ENCODE measurements around the gene RPS15.
"Not testable (repeated sequence)": the region's sequence is repeated elsewhere in the genome, so short reads cannot be mapped to it uniquely, and the experiment has no call there.

RPS15 gene

DNA sequence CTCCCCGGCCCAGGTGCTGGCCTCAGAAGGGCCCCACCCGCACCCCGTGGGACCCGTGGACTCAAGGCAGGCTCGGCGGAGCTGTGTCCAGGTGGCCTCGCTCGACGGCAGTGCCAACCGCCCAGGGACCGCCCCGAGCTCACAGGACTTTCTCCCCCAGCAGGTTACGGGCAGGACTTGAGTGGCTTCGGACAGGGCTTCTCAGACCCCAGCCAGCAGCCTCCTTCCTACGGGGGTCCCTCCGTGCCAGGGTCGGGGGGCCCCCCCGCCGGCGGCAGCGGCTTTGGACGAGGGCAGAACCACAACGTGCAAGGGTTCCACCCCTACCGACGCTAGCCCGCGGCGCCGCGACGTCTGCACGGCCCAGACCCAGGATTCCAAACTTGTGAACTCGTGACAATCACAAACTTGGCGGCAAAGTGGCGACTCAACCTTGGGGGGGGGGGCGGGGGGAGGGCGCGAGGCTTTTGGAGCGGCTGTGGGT is 3.6 kb upstream of the RPS15 start:
- no peak for DNase-seq (ENCODE audit: low read depth in 2 of 2)

DNA sequence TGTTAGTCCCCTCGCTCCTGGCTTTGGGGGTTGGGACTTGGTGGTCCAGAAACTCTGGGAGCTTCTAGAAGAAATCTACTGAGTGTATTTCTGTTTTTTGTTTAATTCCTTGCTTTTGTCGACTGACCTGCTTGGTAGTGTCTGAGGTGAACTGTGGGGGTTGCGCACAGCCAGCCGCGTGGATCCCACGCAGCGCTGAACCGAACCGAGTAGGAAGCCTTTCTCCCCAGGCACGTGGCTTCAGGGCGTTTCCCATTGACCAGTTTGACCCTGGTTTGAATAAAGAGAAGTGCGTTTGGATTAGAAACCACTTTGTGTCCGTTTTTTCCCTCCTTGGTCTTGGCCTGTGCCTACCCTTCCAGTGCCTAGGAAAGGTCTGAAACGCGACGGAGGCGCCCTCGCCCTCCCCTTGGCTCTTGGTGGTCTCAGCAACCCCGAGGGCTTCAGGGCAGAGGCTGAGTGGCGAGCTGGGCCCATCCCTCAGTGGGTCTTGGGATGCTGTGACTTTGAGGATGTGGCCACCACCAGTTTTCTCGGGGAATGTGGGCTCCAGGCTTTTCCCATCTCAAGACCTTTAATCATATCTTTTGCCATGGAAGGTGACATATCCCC is 2.7 kb upstream of the RPS15 start:
- no peak for DNase-seq (ENCODE audit: low read depth in 2 of 2)

DNA sequence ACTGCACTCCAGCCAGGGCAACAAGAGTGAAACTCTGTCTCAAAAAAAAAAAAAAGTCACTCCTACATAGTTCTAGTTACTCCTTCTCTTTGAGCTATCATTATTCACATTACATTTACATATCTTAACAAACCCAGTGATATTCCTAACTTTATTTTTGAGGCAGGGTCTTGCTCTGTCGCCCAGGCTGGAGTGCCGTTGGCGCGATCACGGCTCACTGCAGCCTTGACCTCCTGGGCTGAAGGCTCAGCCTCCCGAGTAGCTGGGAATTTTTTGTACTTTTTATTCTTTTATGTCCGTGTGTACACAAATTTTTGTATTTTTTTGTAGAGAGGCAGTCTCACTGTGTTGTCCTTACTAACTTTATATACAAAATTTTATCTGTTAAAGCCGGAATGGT is 587 bp upstream of the RPS15 start:
- no peak for DNase-seq (ENCODE audit: low read depth in 2 of 2)

DNA sequence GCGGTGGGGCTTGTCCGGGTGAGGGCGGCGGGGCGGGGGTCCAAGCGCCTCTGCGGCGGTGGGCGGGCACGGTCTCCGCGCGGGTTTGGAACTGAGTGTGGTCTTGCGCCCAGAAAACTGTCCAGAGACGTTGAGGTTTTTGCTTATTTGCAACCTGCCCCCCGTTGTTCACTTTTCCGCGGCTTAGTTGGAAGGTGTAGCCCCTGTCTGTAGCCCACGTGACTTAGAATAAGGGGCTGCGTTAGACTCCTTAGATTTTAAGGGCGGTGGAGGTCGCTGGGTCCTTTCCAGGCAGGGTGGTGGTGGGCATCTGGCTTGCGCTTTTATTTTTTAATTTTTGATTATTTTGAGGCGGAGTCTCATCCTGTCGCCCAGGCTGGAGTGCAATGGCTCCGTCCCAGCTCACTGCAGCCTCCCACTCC is 748 bp downstream of the RPS15 start:
- DNase-seq (ENCODE audit: low read depth in 2 of 2): no peak

DNA sequence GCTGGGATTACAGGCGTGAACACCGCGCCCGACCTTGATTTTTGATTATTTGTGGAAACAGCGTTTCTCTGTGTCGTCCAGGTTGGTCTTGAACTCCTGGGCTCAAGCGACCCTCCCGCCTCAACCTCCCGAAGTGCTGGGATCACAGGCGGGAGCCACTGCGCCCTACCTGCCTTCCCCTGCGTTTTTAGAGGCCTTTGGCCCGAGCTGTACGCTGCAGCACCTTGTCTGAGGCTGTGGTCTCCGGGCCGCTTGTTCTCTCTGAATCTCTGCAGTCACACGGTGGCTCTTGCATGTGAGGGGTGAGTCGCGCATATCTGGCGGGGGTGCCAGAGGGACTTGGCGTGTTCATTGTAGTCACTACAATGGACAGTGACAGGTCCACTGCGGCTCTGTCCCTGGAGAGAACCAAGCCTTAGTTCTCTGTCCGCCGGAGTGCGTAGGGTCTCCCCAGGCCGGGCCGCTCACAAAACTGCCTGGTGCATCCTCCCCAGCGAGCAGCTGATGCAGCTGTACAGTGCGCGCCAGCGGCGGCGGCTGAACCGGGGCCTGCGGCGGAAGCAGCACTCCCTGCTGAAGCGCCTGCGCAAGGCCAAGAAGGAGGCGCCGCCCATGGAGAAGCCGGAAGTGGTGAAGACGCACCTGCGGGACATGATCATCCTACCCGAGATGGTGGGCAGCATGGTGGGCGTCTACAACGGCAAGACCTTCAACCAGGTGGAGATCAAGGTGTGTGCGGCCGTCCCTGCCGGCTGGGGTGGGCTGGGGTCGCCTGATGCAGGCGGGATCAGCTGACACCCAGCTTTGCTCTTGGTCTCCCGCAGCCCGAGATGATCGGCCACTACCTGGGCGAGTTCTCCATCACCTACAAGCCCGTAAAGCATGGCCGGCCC is 1.6 kb downstream of the RPS15 start:
- not testable (repeated sequence) for DNase-seq (ENCODE audit: low read depth in 2 of 2)

DNA sequence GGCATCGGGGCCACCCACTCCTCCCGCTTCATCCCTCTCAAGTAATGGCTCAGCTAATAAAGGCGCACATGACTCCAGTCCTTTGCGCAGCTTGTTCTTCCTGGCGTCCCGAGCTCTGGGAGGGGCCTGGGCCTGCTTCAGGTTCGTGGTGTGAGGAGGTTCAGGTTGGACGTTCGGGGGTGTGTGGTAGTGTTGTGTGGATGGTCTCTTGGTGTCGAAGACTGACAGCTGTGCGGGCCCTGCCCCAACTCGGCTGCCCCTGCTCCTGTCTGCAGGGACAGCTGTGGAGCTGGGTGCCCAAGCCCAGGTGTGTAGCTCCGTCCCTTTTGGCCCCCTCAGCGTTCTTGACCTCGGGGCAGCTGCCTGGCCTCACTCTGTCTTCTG is 2.2 kb downstream of the RPS15 start:
- DNase-seq (ENCODE audit: low read depth in 2 of 2): no peak

DNA sequence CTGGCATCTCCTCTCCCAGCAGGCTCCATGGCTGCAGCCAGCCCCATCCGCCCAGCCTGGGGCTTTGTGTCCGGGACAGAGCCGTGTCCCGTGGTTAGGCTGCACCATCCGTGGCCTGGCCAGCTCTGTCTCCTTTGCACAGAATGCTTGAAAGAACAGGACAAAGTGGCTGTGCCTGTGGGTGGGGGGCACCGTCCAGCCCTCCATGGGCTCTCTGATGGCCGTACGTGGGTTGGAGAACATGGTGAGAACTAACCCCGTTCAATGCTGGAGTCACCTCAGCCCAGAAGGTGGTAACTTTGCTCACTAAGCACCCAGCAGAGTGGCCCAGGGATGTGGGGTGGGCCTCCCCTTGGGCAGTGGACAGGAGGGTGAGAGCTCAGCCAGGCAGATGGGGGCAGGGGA is 2.8 kb downstream of the RPS15 start:
- DNase-seq (ENCODE audit: low read depth in 2 of 2): no peak

DNA sequence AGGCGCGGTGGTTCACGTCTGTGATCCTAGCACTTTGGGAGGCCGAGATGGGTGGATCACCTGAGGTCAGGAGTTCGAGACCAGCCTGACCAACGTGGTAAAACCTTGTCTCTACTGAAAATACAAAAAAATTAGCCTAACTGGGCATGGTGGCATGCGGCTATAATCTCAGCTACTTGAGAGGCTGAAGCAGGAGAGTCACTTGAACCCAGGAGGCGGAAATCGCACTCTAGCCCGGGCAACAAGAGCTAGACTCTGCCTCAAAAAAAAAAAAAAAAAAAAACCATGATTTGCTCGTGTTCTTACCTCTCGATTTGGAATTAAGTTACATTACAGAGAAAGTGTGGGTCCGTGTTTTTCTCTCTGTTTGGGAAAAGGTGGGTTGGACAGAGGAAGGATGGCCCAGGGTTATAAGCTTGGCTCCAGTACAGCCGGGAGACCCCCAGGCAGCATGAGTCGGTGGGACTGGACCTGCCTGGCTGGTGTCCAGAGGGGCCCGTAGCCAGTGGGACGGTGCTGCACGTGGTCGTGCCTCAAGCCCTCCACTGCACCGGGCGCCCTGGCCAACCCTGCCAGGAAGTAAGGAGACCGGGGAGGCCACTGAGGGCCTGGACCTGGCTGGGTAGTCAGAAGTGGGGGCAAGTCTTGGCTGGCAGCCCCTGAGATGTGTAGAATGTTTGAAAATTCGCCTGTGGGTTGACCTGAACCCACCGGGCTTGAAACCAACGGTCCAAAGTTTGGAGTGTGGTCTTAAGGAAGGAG is 3.7 kb downstream of the RPS15 start:
- DNase-seq (ENCODE audit: low read depth in 2 of 2): no peak

DNA sequence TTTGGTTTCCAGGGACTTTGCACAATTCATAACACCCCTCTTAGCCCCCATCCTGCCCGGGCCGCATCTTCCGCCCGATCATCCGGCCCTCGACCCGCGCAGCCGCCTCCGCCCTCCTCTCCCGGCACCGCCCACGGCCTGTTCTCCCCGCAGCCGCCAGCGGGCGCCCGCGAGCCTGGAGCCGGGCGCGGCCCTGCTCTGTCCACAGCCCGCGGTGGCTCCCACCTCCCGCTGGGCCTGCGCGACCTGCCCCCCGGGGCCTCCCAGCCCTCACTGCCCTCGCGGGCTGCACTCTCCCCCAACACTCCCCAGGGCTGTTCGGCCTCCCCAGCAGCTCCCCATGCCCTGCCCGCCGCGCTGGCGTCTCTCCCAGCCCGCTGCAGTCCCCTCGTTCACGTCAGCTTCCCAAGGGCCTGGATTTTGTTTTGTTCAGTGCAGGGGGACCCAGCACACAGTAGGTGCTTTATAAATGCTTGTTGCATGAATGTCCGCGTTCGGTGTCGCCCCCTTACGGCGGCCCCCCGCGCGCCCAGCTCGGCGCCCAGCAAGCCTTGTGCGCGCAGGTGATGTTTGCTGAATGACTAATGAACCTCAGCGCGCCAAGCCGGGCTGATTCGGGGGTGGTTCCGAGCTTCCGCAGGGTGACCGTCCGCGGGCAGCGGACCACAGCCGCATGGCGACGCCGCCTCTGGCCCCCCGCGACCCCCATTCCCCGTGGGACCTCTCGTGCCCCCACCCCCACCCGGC is 7.2 kb downstream of the RPS15 start:
- peak in 1 of 2 donors; percentile 75 for DNase-seq (ENCODE audit: low read depth in 2 of 2)

DNA sequence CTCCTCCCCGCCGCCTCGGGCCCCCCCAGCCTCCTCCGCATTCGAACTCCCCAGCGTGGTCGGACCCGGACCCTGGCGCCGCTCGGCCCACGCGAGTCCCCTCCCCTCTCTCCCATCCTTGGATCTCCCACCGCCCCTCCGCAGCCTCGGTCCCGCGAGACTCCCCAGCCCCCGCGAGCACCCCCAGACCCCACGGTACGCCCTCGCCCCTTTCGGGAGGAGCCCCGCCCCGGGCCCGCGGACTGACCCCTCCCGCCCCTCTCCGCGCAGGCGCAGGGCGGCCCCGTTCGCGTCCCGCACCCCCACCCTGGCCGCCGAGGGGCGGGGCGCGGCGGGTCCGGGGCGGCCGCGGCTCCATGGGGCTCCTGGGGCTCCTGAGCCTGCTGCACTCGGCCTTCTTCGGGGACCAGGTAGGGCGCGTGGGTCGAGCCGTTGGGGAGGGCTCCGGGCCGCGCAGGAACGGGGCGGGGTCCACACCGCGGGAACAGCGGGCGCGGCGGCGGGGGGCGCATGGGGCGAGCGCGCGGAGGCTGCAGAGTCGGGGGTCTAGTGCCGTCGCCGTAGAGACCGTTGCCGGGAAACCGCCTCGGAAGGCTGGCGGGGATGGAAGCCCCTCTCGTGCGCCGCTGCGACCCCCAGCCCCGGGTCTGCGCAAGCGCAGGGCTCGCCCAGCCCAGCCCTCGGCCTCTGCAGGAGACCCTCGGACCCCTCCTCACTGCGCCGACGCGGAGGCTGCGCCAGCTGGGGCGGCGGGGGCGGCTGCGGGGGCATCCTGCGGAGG is 7.9 kb downstream of the RPS15 start:
- DNase-seq (ENCODE audit: low read depth in 2 of 2): no peak

DNA sequence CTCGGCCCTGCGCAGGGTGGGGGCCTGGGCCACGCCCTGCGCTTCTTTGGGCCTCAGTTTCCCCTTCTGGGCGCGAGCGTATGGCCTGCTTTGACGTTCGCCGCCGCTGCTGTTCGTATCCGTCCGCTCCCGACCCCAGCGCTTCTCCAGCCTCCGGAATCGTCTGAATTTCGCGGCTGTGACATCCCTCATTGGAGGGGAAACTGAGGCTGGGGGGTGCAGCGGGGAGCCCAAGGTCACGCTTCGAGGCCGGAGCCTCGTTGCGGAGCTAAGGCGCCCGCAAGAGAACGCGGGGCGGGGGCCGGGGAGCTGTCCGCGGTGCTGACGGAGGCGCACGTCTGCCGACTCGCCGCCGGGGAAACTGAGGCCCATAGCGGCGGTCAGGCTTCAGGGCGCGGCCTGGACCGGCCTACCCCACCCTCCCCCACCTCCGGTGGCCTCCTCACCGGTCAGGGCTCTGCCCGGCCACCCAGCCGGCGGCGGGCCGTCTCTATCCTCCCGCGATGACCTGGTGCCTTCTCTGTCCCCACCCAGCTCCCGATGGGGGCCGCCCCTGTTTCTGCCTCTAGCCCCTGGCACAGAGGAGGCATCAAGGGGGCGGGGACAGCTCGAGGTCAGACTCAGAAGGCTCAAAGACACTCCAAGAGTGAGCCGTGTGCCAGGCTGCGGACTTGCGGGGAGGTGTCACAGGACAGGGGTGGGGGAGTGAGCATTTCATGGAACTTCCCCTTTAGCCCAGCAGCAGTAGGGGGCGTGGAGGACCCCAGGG is 8.7 kb downstream of the RPS15 start:
- DNase-seq (ENCODE audit: low read depth in 2 of 2): no peak

DNA sequence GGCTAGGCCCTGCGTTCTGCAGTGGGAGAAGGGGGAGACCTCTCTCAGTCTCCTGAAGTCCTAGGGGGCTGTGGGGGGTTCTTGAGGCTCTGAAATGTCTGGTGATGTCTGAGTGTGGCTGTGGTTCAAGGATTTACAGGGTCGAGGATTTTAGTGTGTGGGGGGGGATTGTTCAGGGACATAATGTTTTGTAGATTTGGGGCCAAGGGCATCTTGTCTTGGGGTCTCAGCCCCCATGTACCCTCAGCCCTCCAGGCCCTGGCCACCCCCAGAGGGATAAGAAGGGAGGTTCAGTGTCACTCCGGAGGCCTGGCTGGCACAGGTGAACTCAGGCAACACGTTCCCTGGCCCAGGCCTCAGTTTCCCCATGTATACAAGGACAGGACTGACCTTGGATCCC is 9.3 kb downstream of the RPS15 start:
- DNase-seq (ENCODE audit: low read depth in 2 of 2): no peak

DNA sequence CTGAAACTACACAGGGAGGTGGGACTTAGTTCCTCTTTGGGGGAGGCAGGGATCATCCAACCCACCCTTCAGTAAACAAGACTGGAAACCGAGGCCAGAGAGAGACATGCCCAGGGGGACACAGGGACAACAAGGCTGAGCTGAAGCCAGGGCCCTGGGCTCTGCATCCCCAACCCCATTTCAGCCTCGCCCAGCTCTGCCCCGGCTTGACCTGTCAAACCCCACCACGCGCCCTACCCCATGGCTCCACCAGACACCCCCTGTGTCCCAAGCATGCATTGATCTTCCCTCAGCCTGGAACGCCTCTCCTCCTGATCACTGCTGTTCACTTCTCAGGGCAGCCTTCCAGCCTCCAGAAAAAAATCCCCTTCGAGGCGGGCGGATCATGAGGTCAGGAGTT is 9.7 kb downstream of the RPS15 start:
- DNase-seq (ENCODE audit: low read depth in 2 of 2): no peak

DNA sequence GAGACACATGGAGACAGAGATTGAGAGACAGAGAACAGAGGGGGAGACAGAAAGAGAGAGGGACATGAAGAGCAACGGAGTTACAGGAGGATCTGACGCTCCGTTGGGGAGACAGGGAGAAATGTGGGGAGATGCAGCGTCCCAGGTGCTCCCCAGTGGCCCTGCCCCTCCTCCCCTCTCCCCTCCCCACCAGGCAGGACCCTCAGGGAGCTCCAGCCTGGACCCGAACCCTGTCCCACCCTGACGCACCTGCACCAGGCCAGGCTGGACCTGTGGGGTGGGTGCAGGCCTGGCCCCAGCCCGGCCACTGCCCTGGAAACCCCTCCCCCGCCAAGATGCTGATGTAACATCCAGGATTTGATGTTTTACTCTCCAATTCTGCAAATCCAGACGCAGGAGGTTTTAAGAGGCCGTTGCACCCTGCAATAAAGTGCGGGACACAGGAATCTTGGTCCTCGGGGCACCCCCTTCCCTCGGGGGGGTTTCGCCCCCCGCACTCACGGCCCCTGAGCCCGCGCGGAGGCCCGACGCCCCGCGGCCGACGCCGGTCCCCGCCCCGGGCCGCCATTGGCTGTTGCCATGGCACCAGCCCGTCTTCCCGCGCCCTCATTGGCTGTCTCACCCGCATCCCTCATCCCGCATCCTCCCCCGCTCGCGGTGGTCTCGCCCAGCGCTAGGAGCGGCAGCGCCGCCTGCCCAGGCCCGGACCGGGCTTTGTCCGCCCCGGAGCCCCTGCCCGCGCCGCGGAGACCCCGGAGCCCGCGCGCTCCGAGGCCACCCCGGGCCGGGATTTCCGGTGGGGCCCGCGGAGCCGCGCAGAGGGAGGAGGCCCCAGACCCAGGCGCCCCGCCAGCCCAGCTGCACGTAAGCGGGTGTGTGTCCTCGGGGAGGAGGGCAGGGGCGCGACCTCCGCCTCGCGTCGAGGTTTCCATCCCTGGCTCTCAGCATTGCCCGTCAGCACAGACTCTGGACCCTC is 11.6 kb downstream of the RPS15 start, which contains the start of gene APC2:
TSS of gene APC2 (plus strand) at position 655 of the 976 bp plus-strand sequence. CDS start 2,881 bp downstream, outside the sequence.
- no peak for DNase-seq (ENCODE audit: low read depth in 2 of 2)

DNA sequence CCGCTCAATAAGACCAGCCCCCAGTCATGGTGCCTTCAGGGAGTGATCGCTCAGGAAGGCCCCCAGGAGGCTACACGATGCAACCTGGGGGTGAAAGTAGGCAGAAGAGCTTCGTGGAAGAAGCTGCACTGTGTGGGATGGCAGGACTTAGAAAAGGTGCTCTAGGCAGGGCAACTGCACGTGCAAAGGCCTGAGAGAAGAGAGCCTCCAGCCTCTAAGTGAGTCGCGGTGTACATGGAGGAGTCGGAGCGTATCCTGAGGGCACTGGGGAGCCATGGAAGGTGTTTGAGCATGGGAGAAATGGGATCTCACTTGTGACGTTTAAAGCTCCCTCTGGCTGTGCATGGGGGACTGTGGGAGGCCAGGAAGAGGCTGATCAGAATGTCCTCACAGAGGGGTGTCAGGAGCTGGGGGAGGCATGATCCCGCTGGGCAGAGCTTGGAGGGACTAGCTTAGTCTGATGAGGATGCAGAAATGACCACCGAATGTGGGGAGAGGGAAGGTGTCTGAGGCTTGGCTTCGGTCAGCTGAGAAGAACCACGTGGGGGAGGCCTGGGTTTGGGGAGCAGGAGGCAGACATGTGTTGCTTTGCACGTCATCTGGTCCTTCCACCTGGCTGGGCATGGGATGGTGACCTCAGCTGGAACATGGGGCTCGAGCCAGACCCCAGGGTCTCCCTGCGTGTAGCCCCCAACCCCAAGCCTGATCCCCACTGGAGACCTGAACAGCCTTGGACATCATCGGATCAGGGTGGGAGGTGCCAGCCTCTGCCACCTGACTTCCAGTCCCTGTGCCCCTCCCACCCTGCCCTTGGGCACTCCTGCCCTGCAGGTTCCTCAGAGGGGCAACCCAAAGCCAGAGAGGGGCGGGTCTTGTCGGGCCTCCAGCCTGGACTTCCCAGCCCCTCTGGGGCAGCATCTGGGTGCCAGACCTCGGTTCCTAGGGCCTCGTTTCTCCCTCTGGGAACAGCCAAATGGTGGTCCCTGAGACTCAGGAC is 12.8 kb downstream of the RPS15 start:
- no peak for DNase-seq (ENCODE audit: low read depth in 2 of 2)

DNA sequence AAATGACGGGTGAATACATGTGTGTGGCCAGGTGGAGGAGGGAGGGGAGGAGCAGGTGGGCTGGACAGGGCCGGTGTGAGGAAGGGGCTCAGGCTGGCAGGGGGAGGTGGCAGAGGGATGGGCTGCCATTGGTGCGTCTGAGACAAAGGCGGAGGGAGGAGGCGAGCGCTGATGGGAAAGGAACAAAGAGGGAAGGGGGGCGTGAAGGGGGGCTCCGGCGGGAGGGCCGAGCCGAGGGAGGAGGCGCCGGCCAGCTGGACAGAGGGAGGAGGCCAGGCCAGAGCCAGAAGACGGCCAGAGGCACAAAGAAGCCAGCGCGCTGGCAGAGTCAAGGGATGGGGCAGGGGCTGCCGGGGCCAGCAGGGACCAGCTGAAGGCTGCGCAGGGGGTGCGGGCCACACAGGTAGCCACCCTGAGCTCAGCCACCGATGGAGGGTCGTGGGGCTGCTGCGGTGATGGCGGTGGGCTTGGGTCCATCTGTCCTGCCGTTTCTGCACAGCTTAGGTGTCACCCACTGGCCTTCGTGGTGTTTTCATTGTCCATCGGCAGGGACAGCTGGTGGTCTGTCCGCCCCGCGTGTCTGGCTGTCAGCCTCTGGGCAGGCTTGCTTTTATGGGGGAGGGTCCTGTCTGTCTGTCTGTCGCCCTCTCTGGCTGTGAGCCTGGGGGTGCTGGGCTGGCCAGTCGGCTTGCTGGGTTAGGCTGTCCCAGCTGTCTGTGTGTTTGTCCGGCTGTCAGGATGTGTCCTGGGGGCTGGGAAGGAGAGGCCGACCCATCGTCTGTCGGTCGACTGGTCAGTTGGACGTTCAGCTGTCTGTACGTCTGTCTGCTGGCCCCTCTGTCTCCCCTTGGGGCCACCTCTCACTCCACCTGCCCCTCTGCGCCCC is 14.0 kb downstream of the RPS15 start:
- DNase-seq (ENCODE audit: low read depth in 2 of 2): no peak

Measured in stimulated activated CD4-positive, alpha-beta T cell treated with anti-CD3 and anti-CD28 coated beads, Interleukin-15, amount 100 ng/mL, for 48 hours (primary cell).